PFSK-1 (cell line): ENCODE results near the gene ALDH1A3.

Source experiments
- FOXP2 ChIP-seq: optimal IDR thresholded peaks from 2 replicates; pipeline ENCODE3; 2011; ENCODE audit warnings: borderline replicate concordance, control low read depth, inconsistent platforms; ENCODE audit not compliant: insufficient read depth; ENCODE audit errors: extremely low read length, extremely low read depth
- POLR2AphosphoS5 ChIP-seq: IDR thresholded peaks from 2 replicates; pipeline ENCODE4 v1.6.1; 2012; ENCODE audit warnings: low read depth, mild to moderate bottlenecking, control low read depth, low read length, moderate library complexity
- SIN3A ChIP-seq: IDR thresholded peaks from 2 replicates; pipeline ENCODE4 v1.6.1; 2012; ENCODE audit warnings: mild to moderate bottlenecking, low read length, moderate library complexity, borderline replicate concordance; ENCODE audit not compliant: insufficient read depth
- TAF1 ChIP-seq: IDR thresholded peaks from 2 replicates; pipeline ENCODE4 v1.6.1; 2012; ENCODE audit warnings: low read length, control low read depth, borderline replicate concordance; ENCODE audit not compliant: insufficient read depth
- TF ChIP-seq, protein P1 (sequence below), 2 experiments: IDR thresholded peaks; 2 replicates each; pipeline versions ENCODE4 v1.6.1 to v1.8.0; 2011 to 2012; ENCODE audit warnings: low read depth in 2 of 2, low read length in 2 of 2, control low read depth in 1 of 2, inconsistent platforms in 1 of 2, mild to moderate bottlenecking in 1 of 2, moderate library complexity in 1 of 2; ENCODE audit not compliant: insufficient read depth in 1 of 2

DNA sequence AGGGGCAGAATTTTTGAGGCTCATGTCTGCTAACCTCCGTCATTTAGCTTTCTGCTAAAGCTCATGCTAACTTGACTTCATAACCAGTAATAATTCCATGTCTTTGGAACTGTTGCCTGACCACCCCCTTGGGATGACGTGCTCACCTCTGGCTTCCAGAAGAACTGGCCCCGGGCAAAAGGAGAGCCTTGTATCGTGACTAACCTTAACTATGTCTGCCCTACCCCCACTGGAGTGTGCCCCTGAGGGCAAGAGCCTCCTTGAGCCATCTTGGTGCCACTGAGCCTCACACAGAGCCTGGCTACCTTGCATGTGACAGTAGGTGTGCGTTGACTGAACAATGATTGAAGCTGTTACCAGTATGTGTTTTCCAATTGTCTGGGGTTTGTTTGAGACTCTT is 44.3 kb downstream of the ALDH1A3 start:
- TF ChIP-seq SIN3A (no peak), POLR2AphosphoS5 (no peak), TAF1 (no peak), FOXP2 (no peak)
- TF ChIP-seq, protein P1, sequence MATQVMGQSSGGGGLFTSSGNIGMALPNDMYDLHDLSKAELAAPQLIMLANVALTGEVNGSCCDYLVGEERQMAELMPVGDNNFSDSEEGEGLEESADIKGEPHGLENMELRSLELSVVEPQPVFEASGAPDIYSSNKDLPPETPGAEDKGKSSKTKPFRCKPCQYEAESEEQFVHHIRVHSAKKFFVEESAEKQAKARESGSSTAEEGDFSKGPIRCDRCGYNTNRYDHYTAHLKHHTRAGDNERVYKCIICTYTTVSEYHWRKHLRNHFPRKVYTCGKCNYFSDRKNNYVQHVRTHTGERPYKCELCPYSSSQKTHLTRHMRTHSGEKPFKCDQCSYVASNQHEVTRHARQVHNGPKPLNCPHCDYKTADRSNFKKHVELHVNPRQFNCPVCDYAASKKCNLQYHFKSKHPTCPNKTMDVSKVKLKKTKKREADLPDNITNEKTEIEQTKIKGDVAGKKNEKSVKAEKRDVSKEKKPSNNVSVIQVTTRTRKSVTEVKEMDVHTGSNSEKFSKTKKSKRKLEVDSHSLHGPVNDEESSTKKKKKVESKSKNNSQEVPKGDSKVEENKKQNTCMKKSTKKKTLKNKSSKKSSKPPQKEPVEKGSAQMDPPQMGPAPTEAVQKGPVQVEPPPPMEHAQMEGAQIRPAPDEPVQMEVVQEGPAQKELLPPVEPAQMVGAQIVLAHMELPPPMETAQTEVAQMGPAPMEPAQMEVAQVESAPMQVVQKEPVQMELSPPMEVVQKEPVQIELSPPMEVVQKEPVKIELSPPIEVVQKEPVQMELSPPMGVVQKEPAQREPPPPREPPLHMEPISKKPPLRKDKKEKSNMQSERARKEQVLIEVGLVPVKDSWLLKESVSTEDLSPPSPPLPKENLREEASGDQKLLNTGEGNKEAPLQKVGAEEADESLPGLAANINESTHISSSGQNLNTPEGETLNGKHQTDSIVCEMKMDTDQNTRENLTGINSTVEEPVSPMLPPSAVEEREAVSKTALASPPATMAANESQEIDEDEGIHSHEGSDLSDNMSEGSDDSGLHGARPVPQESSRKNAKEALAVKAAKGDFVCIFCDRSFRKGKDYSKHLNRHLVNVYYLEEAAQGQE (IDR thresholded peaks at IDR 0.05; ENCODE audit: insufficient read depth in 1 of 2, low read depth in 2 of 2, low read length in 2 of 2) = no peak
